ENCODE data around the gene TTC7B.

GRCh38 chr14:90564496-90564895 is 251.7 kb downstream of the TTC7B start:
- TF ChIP-seq CTCF (IDR thresholded peaks at IDR 0.05; ENCODE audit: insufficient read depth, low read length, poor library complexity, severe bottlenecking) (no peak), EZH2phosphoT487 (conservative IDR thresholded peaks at IDR 0.05; ENCODE audit: low read length) (no peak)

All from SU-DHL-6 (cell line).